H1 (cell line): ENCODE measurements around the gene FNDC1. TPM values are rescaled to one million over a fixed set of nuclear protein-coding genes. Genes with fewer than 3 reads are reported as not detected.

Experiments
- CHD7 ChIP-seq: fragments of 300-600 bp; sonication (generic); IDR thresholded peaks from 2 replicates; pipeline ENCODE4 v1.7.1; 2012; ENCODE audit warnings: low read length, moderate library complexity, mild to moderate bottlenecking, inconsistent platforms; ENCODE audit not compliant: insufficient replicate concordance
- polyA plus RNA-seq, 7 experiments: library from polyadenylated mRNA; depleted of rRNA in 3 of 7; stranded (reverse) in 5 of 7; unstranded in 2 of 7; fragments of >200 nt in 5 of 7; fragments of 200-250 nt in 2 of 7; gene quantifications; 1 replicate in 5 of 7; 2 replicates in 1 of 7; 4 replicates in 1 of 7; pipeline versions ENCODE4 v1.2.1 to v1.2.3, GENCODE V29; 2011 to 2013; ENCODE audit warnings: missing spikeins in 2 of 7, mixed read lengths in 2 of 7
- total RNA-seq: library from RNA; stranded (reverse); fragmentation: NEBNext Ultra II Directional; extraction: Animal tissue kit (Norgen Biotek cat#: 25700); gene quantifications from 2 replicates; pipeline ENCODE4 v1.2.1, GENCODE V29; 2021

Gene FNDC1
- total and polyA plus RNA-seq, 2 of the 8 experiments (the other 6 are each of a cell fraction or from before 2014, with no cell fraction given), result 0.06 to 0.30 TPM

DNA sequence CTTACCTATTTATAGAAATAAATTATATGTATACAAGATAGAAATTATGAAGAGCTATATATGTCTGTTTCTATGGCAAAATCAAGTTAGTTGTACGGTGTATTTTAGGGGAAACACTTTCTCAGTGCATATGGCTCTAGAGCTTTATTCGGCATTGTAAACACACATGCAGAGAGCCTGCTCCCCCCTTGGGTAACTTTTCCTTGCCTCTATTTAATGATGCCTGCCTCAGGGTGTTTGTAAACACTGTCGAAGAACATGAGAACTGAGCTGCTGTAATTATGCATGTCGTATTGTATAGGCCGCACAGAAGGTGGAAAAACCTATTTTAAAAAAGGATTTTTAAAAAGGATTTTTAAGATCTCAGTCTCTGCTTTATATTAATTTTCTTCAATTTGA, 133.4 kb downstream of the FNDC1 start (continued):
- TF ChIP-seq CHD7, result no peak
